Uterus (tissue), 2 donors: Measurements from ENCODE around the gene GIGYF2.

Experiments
- CTCF ChIP-seq, 4 experiments: fragments of 200-600 bp in 2 of 4; fragments of 450-650 bp in 2 of 4; sonication (generic) in 2 of 4; IDR thresholded peaks; one replicate each; pipeline ENCODE4 v1.5.1; 2016 to 2019; ENCODE audit warnings: antibody characterized with exemption in 4 of 4, mild to moderate bottlenecking in 2 of 4, moderate library complexity in 1 of 4
- POLR2A ChIP-seq, 2 donors: fragments of 450-650 bp; IDR thresholded peaks; one replicate each; pipeline ENCODE4 v1.6.1; 2016; ENCODE audit warnings: antibody characterized with exemption in 2 of 2, mild to moderate bottlenecking in 1 of 2, moderate library complexity in 1 of 2

DNA sequence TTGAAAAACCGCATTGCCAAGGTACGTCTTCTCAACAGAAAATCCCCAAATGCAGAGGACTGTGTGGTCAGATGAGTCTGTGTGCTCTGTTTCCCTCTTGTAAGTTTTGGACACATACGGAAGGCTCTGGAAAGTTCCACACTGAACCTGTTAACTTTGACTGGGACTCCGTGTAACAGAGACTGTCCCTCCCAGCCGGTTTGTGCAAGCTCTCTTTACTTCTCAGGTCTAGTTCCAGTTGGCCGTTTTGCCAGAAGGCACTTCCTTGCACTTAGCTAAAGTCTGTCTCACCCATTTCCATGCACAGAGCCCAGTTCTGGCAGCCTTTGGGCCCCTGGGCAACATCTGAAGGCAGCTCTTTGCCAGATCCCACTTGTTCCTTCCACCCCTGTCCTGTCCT is 41.7 kb upstream of the GIGYF2 start:
- no peak for TF ChIP-seq CTCF (IDR thresholded peaks at IDR 0.05)
- no peak for TF ChIP-seq POLR2A (IDR thresholded peaks at IDR 0.05)
